Upper lobe of left lung (tissue), 6 donors: ENCODE data around the gene NCKIPSD. TPM values are rescaled to one million over a fixed set of nuclear protein-coding genes. Genes with fewer than 3 reads are reported as not detected.

ENCODE experiments used
- ATAC-seq, 2 donors: fragments of 200-7000 bp; cut with Tn5 transposase; one replicate each; pipeline ENCODE4 v1.9.1; 2022; ENCODE audit warnings: mild to moderate bottlenecking in 2 of 2, moderate library complexity in 2 of 2; ENCODE audit not compliant: low FRiP score in 2 of 2
- DNase-seq, 2 donors: peaks; one replicate each; pipeline ENCODE4 v3.0.0-alpha.2; 2019 to 2020
- H3K27ac ChIP-seq, 4 donors: fragments of 200-600 bp; sonication (generic); one replicate each; pipeline ENCODE4 v1.5.1; 2016 to 2019
- H3K27me3 ChIP-seq, 4 donors: fragments of 200-600 bp; sonication (generic); one replicate each; pipeline ENCODE4 v1.5.1; 2017 to 2019
- H3K36me3 ChIP-seq, 4 donors: fragments of 200-600 bp; sonication (generic); one replicate each; pipeline ENCODE4 v1.5.1; 2016 to 2019
- H3K4me1 ChIP-seq, 4 donors: fragments of 200-600 bp; sonication (generic); one replicate each; pipeline ENCODE4 v1.5.1; 2018 to 2019
- H3K4me3 ChIP-seq, 4 donors: fragments of 200-600 bp; sonication (generic); one replicate each; pipeline ENCODE4 v1.5.1; 2017 to 2019; ENCODE audit warnings: mild to moderate bottlenecking in 2 of 4, moderate library complexity in 1 of 4
- H3K9me3 ChIP-seq, 4 donors: fragments of 200-600 bp; sonication (generic); one replicate each; pipeline ENCODE4 v1.5.1; 2018 to 2019
- EP300 ChIP-seq, 4 donors: sonication (generic); formaldehyde crosslinking; IDR thresholded peaks; one replicate each; pipeline ENCODE4 v1.5.1; 2017; ENCODE audit warnings: antibody characterized with exemption in 4 of 4, control low read depth in 2 of 4
- POLR2A ChIP-seq, 4 donors: fragments of 450-650 bp; IDR thresholded peaks; one replicate each; pipeline ENCODE4 v1.5.1; 2016 to 2017; ENCODE audit warnings: antibody characterized with exemption in 4 of 4, mild to moderate bottlenecking in 2 of 4
- POLR2AphosphoS5 ChIP-seq, 2 donors: sonication (generic); formaldehyde crosslinking; IDR thresholded peaks; one replicate each; pipeline ENCODE4 v1.5.1; 2017; ENCODE audit warnings: antibody characterized with exemption in 2 of 2
- WGBS, 2 donors: methylation state at CpG; one replicate each; pipeline ENCODE4 v1.1.5; 2017 to 2018; 5-methylcytosine and 5-hydroxymethylcytosine counted together
- total RNA-seq, 6 donors: library from RNA; depleted of rRNA in 4 of 6; stranded (reverse); fragments of >200 nt in 4 of 6; gene quantifications; one replicate each; pipeline versions ENCODE4 v1.1.0 to v1.2.1, GENCODE V29; 2016 to 2021
- TF ChIP-seq, protein P1 (sequence below), 6 experiments: fragments of 450-650 bp in 4 of 6; fragments of 200-600 bp in 2 of 6; sonication (generic) in 2 of 6; IDR thresholded peaks; one replicate each; pipeline ENCODE4 v1.5.1; 2016 to 2019; ENCODE audit warnings: antibody characterized with exemption in 6 of 6
- donor health status: DM: no; HTN: no; CAD: no; lungs with moderate emphysema.
- donor health status: DM: no; HTN: yes; CAD: no; lungs with severe emphysema.

The NCKIPSD gene
- total RNA-seq, 6 donors from 2014 or later: 17.8 to 55.5 (median 21.8) TPM

- peaks cover 18 to 63% (median 50%) of the 10 kb centered on the region in 4 donors for H3K36me3 ChIP-seq
- H3K27me3 ChIP-seq: no peaks in the 10 kb centered on the region
- no peak overlapping the region for H3K4me3 ChIP-seq
- 97 to 99% methylated on average over 5 of the region's 5 CpGs for WGBS, 2 donors
- ATAC-seq (no peak), DNase-seq (no peak)
- H3K27ac ChIP-seq: peak overlapping the region in 3 of 4 donors; percentile 8 to 85 (median 78)
- TF ChIP-seq POLR2A (IDR thresholded peaks at IDR 0.05) (no peak), EP300 (IDR thresholded peaks at IDR 0.05) (no peak), POLR2AphosphoS5 (IDR thresholded peaks at IDR 0.05) (no peak)
- TF ChIP-seq, protein P1, sequence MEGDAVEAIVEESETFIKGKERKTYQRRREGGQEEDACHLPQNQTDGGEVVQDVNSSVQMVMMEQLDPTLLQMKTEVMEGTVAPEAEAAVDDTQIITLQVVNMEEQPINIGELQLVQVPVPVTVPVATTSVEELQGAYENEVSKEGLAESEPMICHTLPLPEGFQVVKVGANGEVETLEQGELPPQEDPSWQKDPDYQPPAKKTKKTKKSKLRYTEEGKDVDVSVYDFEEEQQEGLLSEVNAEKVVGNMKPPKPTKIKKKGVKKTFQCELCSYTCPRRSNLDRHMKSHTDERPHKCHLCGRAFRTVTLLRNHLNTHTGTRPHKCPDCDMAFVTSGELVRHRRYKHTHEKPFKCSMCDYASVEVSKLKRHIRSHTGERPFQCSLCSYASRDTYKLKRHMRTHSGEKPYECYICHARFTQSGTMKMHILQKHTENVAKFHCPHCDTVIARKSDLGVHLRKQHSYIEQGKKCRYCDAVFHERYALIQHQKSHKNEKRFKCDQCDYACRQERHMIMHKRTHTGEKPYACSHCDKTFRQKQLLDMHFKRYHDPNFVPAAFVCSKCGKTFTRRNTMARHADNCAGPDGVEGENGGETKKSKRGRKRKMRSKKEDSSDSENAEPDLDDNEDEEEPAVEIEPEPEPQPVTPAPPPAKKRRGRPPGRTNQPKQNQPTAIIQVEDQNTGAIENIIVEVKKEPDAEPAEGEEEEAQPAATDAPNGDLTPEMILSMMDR (IDR thresholded peaks at IDR 0.05): no peak
- H3K4me1 ChIP-seq: peaks cover 8 to 30% (median 13%) of the 10 kb centered on the region in 4 donors
- no peaks in the 10 kb centered on the region for H3K9me3 ChIP-seq
Measured at GRCh38 chr3:48696156-48696555, 10.4 kb upstream of the NCKIPSD start.

DNA sequence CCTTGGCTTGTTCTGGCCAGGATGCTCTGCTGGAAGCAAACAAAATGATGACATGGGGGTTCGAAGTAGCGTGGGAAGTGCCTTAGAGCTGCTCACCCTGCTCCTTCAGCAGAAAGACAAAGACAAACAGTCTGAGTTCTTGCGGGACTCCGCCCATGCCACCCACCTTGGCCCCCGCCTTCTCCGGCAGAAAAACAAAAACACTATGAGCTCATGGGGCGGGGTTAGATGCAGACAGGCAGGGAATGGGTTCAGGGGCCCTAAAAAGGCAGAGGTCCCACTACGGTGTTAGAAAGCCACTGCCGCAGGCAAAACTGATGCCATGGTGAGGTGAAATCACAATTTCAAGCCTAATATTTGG lies 9.7 kb upstream of the NCKIPSD start:
- Histone ChIP-seq H3K36me3 (peaks cover 18 to 64% (median 57%) of the 10 kb centered on the region in 4 donors), H3K4me3 (peak overlapping the region in 3 of 4 donors; percentile 16 to 38 (median 33)), H3K9me3 (no peaks in the 10 kb centered on the region), H3K27ac (peak overlapping the region; percentile 77 to 85 (median 78)), H3K27me3 (no peaks in the 10 kb centered on the region), H3K4me1 (peaks cover 8 to 26% (median 13%) of the 10 kb centered on the region in 4 donors)
- WGBS, 2 donors: 73 to 77% methylated on average over 9 of the region's 9 CpGs
- ATAC-seq (peak; percentile 51 to 89), DNase-seq (no peak)
- TF ChIP-seq, protein P1 (IDR thresholded peaks at IDR 0.05): no peak
- TF ChIP-seq EP300 (IDR thresholded peaks at IDR 0.05) (no peak), POLR2A (IDR thresholded peaks at IDR 0.05) (peak in 1 of 4 donors; percentile 29)

DNA sequence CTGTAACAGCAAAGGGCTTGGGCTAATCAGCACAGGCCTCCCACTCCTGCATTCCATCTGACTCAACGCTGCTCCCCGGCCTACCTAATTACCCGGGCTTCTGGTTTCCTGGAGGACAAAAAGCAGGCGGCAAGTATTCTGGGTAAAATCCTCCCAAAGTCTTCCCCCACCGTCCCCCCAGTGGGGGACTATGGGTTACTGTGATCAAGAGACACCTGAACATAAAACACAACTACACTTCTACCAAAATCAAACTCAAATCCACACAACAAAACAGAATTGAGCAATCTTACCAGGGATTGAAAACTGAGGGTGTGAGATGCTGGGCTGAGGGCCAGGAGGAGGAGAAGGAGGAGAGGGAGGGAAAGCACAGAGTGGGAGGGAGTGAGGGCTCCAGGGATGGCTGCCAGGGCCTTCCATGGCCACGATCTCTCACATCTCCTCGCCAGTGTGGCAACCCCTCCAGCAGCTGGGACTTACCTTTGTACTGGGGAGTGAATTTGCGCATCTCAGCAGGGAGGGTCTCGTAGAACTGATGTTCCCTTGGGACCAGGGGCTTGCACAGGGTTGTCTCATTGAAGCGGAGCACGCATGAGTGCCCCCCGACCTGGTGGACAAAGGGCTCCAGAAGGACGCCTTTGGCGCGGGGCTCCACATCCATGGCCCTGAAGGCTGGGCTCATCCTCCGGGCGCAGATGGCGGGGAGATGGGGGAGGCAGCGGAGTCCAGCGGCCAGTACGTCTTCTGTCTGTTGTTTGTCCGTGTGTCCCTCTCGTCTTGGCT lies 9.1 kb upstream of the NCKIPSD start:
- Histone ChIP-seq H3K27me3 (no peaks in the 10 kb centered on the region), H3K4me3 (peak overlapping the region in 3 of 4 donors; percentile 16 to 38 (median 33)), H3K9me3 (no peaks in the 10 kb centered on the region), H3K27ac (peak overlapping the region; percentile 77 to 85 (median 78)), H3K36me3 (peaks cover 20 to 67% (median 61%) of the 10 kb centered on the region in 4 donors), H3K4me1 (peaks cover 8 to 22% (median 13%) of the 10 kb centered on the region in 4 donors)
- peak; percentile 86 to 93 for ATAC-seq
- 67 to 73% methylated on average over 14 to 22 of the region's 23 CpGs for WGBS, 2 donors
- DNase-seq: peak in 1 of 2 donors; percentile 76
- TF ChIP-seq, protein P1 (IDR thresholded peaks at IDR 0.05): no peak
- peak in 1 of 2 donors; percentile 43 for TF ChIP-seq POLR2AphosphoS5 (IDR thresholded peaks at IDR 0.05)
- TF ChIP-seq POLR2A (IDR thresholded peaks at IDR 0.05): peak in 1 of 4 donors; percentile 2
- TF ChIP-seq EP300 (IDR thresholded peaks at IDR 0.05): no peak

- WGBS, 2 donors: 83 to 91% methylated on average over 8 of the region's 8 CpGs
- Histone ChIP-seq H3K36me3 (peaks cover 24 to 73% (median 62%) of the 10 kb centered on the region in 4 donors), H3K4me3 (peak overlapping the region in 2 of 4 donors; percentile 33 to 38), H3K27ac (peak overlapping the region; percentile 77 to 85 (median 78)), H3K4me1 (peaks cover 6 to 22% (median 13%) of the 10 kb centered on the region in 4 donors), H3K9me3 (no peaks in the 10 kb centered on the region), H3K27me3 (no peaks in the 10 kb centered on the region)
- no peak for DNase-seq
- TF ChIP-seq EP300 (IDR thresholded peaks at IDR 0.05) (no peak), POLR2A (IDR thresholded peaks at IDR 0.05) (no peak), POLR2AphosphoS5 (IDR thresholded peaks at IDR 0.05) (no peak)
- TF ChIP-seq, protein P1 (IDR thresholded peaks at IDR 0.05): no peak
- no peak for ATAC-seq
Measured at GRCh38 chr3:48693826-48694225, 8.1 kb upstream of the NCKIPSD start.
